GM12878 (cell line): Measurements from ENCODE around the gene SLC16A9. TPM values are rescaled to one million over a fixed set of nuclear protein-coding genes. Genes with fewer than 3 reads are reported as not detected.

Experiments used
- ATAC-seq: fragments of 200-7000 bp; cut with Tn5 transposase; 3 replicates; pipeline ENCODE4 v1.9.1; 2020; ENCODE audit warnings: mild to moderate bottlenecking, moderate library complexity
- BruUV-seq: library from RNA; stranded (reverse); fragments of 400-500 nt; replicated peaks from 2 replicates; lab custom pipeline; 2021; lab: Mats Ljungman, UMichigan
- CTCF ChIA-PET: fragments of 300-600 bp; sonication (Branson Sonifier 250); formaldehyde crosslinking; extraction: SDS; loops from one replicate; lab custom pipeline; 2021; ENCODE audit warnings: inconsistent platforms; lab: Yijun Ruan, JAX
- POLR2A ChIA-PET: fragments of 350-600 bp; formaldehyde crosslinking; extraction: SDS; loops from one replicate; lab custom pipeline; 2021; ENCODE audit warnings: inconsistent platforms; lab: Charles Lee
- RAD21 ChIA-PET: fragments of 300-600 bp; sonication (Branson Sonifier 250); formaldehyde crosslinking; loops from one replicate; lab custom pipeline; 2023; ENCODE audit warnings: antibody characterized with exemption; ENCODE audit not compliant: unreplicated experiment; lab: Charles Lee
- SMC1A ChIA-PET: fragments of 300-600 bp; sonication (Branson Sonifier 250); formaldehyde crosslinking; loops from one replicate; lab custom pipeline; 2023; ENCODE audit not compliant: unreplicated experiment, uncharacterized antibody; lab: Charles Lee
- DNase-seq: peaks from one replicate; pipeline ENCODE4 v3.0.0-alpha.2; 2011; ENCODE audit warnings: low read depth, low spot score
- FAIRE-seq: peaks from 3 replicates; lab custom pipeline; 2011; peaks lifted over from hg19 to GRCh38; lab: Jason Lieb, UNC
- H2AFZ ChIP-seq: 2 replicates; pipeline ENCODE4 v1.6.0; 2011; ENCODE audit warnings: low read depth, low read length, control low read depth; ENCODE audit not compliant: control insufficient read depth
- H3K27ac ChIP-seq: 2 replicates; pipeline ENCODE4 v1.5.1; 2011; ENCODE audit warnings: control low read depth; ENCODE audit not compliant: control insufficient read depth, insufficient read depth
- H3K27me3 ChIP-seq, 2 experiments: replicated peaks in 1 of 2; 2 replicates each; pipeline versions ENCODE4 v1.6.0 to v1.6.1; 2011; ENCODE audit warnings: low read length in 1 of 2; ENCODE audit not compliant: control insufficient read depth in 2 of 2, insufficient read depth in 2 of 2
- H3K36me3 ChIP-seq, 2 experiments: 2 replicates each; pipeline ENCODE4 v1.5.1; 2011; ENCODE audit warnings: low read length in 1 of 2; ENCODE audit not compliant: control insufficient read depth in 2 of 2, insufficient read depth in 2 of 2
- H3K4me1 ChIP-seq: 2 replicates; pipeline ENCODE4 v1.6.1; 2011; ENCODE audit warnings: mild to moderate bottlenecking, low read length, moderate library complexity, mixed read lengths; ENCODE audit not compliant: control insufficient read depth, insufficient read depth
- H3K4me2 ChIP-seq: 2 replicates; pipeline ENCODE4 v1.6.0; 2011; ENCODE audit warnings: control low read depth; ENCODE audit not compliant: control insufficient read depth, insufficient read depth
- H3K4me3 ChIP-seq: fragments of 200-600 bp; sonication (generic); 2 replicates; pipeline ENCODE4 v1.5.1; 2016
- H3K79me2 ChIP-seq: 2 replicates; pipeline ENCODE4 v1.6.0; 2011; ENCODE audit warnings: low read length; ENCODE audit not compliant: control insufficient read depth, insufficient read depth
- H3K9ac ChIP-seq: 2 replicates; pipeline ENCODE4 v1.8.0; 2011; ENCODE audit warnings: low read length, control low read depth, mixed read lengths; ENCODE audit not compliant: control insufficient read depth, insufficient read depth
- H3K9me3 ChIP-seq: replicated peaks from 3 replicates; pipeline ENCODE4 v1.5.1; 2011; ENCODE audit warnings: mild to moderate bottlenecking, low read length; ENCODE audit not compliant: control insufficient read depth, insufficient read depth
- H4K20me1 ChIP-seq: 2 replicates; pipeline ENCODE4 v1.6.0; 2011; ENCODE audit not compliant: control insufficient read depth, insufficient read depth
- ASH2L ChIP-seq: fragments of 300-600, 200-600 bp; sonication (generic); IDR thresholded peaks from 2 replicates; pipeline ENCODE4 v1.6.1; 2017; ENCODE audit warnings: low read depth, mild to moderate bottlenecking, borderline replicate concordance
- BHLHE40 ChIP-seq, 2 experiments: fragments of 450-650 bp in 1 of 2; IDR thresholded peaks; 2 replicates each; pipeline ENCODE4 v1.6.1; 2011 to 2017; ENCODE audit warnings: low read depth in 2 of 2, borderline replicate concordance in 1 of 2, improper control_type of control experiment in 1 of 2, low read length in 1 of 2, mild to moderate bottlenecking in 1 of 2
- NR2F1 ChIP-seq: fragments of 450-650 bp; conservative IDR thresholded peaks from 2 replicates; pipeline ENCODE4 v1.6.1; 2017; ENCODE audit warnings: mild to moderate bottlenecking
- POU2F2 ChIP-seq: IDR thresholded peaks from 3 replicates; pipeline ENCODE4 v1.6.1; 2011; ENCODE audit warnings: low read depth, mild to moderate bottlenecking, low read length, borderline replicate concordance
- SIX5 ChIP-seq: IDR thresholded peaks from 2 replicates; pipeline ENCODE4 v1.6.1; 2011; ENCODE audit warnings: mild to moderate bottlenecking, low read depth, low read length, moderate library complexity; ENCODE audit not compliant: severe bottlenecking
- SMAD1 ChIP-seq: fragments of 450-650 bp; IDR thresholded peaks from 2 replicates; pipeline ENCODE4 v1.6.1; 2018; ENCODE audit warnings: mild to moderate bottlenecking, low read depth; ENCODE audit not compliant: partially characterized antibody
- SMAD5 ChIP-seq: IDR thresholded peaks from 2 replicates; pipeline ENCODE4 v1.6.1; 2016; ENCODE audit warnings: antibody characterized with exemption, low read depth
- YY1 ChIP-seq: IDR thresholded peaks from 2 replicates; pipeline ENCODE4 v1.6.1; 2011; ENCODE audit warnings: low read depth, mild to moderate bottlenecking, low read length
- ZNF24 ChIP-seq: fragments of 450-650 bp; IDR thresholded peaks from 2 replicates; pipeline ENCODE4 v1.6.1; 2017; ENCODE audit warnings: antibody characterized with exemption, mild to moderate bottlenecking
- ZNF384 ChIP-seq: IDR thresholded peaks from 2 replicates; pipeline ENCODE4 v1.6.1; 2012; ENCODE audit warnings: low read depth, mild to moderate bottlenecking, low read length, improper control_type of control experiment, borderline replicate concordance
- WGBS: methylation state at CpG from one replicate; pipeline ENCODE4 v1.1.6; 2016; ENCODE audit warnings: low lambda C conversion rate; ENCODE audit not compliant: insufficient replicate concordance, insufficient coverage; ENCODE audit errors: missing lambda C conversion rate; 5-methylcytosine and 5-hydroxymethylcytosine counted together
- in situ Hi-C: fragments of 300-500 bp; cut with MboI; formaldehyde crosslinking; loops from 9 replicates; pipeline ENCODE4 v1.14.3; 2018; ENCODE audit warnings: mixed read lengths
- intact Hi-C: fragments of 100-400 bp; cut with micrococcal nuclease; formaldehyde crosslinking; loops from one replicate; pipeline ENCODE4 v1.14.2; 2022; ENCODE audit not compliant: unreplicated experiment
- polyA plus RNA-seq, 11 experiments: library from polyadenylated mRNA; depleted of rRNA in 4 of 11; unstranded in 6 of 11; stranded (reverse) in 5 of 11; fragments of >200 nt; fragmentation: Nextera tagmentation in 4 of 11; fragmentation: Illumina TruSeq in 1 of 11; extraction: Ambion mirVana in 4 of 11; extraction: Trizol in 1 of 11; gene quantifications; 1 replicate in 1 of 11; 2 replicates in 10 of 11; pipeline versions ENCODE4 v1.2.1 to v1.2.3, GENCODE V29; 2011 to 2016; ENCODE audit warnings: inconsistent platforms in 2 of 11, missing spikeins in 2 of 11, low read depth in 1 of 11
- total RNA-seq, 4 experiments: library from RNA; depleted of rRNA in 3 of 4; stranded (reverse); fragments of >200 nt in 3 of 4; fragmentation: Illumina TruSeq in 1 of 4; extraction: Trizol in 1 of 4; gene quantifications; 2 replicates each; pipeline versions ENCODE4 v1.2.1 to v1.2.3, GENCODE V29; 2013 to 2021
- TF ChIP-seq, protein P1 (sequence below): IDR thresholded peaks from 2 replicates; pipeline ENCODE4 v1.6.1; 2012; ENCODE audit warnings: mild to moderate bottlenecking, low read depth, low read length
- TF ChIP-seq, protein P2 (sequence below): IDR thresholded peaks from 2 replicates; pipeline ENCODE4 v1.6.1; 2011; ENCODE audit warnings: low read depth, mild to moderate bottlenecking, low read length, moderate library complexity, borderline replicate concordance; ENCODE audit errors: extremely low read depth
- TF ChIP-seq, protein P3 (sequence below): fragments of 450-650 bp; IDR thresholded peaks from 2 replicates; pipeline ENCODE4 v1.6.1; 2017; ENCODE audit warnings: low read depth, mild to moderate bottlenecking, moderate library complexity

Gene SLC16A9
- total and polyA plus RNA-seq, 10 of the 15 experiments (the other 5 are each of a cell fraction or from before 2014, with no cell fraction given): 0.86 to 6.2 (median 4.3) TPM

DNA sequence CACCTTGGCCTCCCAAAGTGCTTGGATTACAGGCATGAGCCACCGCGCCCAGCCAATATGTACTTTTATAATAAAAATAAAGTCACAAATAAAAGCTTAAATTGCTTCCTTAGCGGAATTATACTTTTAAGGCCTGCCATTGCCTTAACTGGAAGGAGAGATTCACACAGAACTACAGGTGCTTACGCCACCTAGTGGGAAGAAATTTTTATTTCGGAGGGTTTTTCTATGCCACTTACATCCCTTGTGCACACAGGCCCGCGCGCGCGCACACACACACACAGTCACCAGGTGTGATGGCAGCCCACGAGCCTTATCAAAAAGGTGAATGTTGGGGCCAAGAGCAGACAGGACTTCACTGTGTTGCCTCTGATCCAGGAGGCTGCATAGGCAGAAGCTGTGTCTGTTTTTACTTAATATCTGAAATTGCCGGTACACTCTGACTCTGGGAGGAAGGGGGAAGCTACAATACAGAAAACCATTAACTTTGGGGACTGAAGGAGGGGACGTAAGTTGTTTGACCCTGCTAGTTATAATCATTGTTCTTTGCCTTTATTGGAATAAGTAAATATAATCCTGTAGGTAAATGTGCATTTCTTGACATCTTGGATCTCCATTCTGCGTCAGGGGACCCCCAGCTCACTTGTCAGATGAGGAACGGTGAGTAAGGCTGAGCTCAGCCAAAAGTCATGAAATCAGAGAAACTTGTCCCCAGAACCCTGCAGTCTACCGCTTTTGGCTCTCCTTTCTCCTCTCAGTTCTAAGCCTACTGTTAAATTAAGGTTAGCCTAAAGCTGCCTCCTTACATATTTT is 87.1 kb downstream of the SLC16A9 start (continued):
- TF ChIP-seq, protein P1, sequence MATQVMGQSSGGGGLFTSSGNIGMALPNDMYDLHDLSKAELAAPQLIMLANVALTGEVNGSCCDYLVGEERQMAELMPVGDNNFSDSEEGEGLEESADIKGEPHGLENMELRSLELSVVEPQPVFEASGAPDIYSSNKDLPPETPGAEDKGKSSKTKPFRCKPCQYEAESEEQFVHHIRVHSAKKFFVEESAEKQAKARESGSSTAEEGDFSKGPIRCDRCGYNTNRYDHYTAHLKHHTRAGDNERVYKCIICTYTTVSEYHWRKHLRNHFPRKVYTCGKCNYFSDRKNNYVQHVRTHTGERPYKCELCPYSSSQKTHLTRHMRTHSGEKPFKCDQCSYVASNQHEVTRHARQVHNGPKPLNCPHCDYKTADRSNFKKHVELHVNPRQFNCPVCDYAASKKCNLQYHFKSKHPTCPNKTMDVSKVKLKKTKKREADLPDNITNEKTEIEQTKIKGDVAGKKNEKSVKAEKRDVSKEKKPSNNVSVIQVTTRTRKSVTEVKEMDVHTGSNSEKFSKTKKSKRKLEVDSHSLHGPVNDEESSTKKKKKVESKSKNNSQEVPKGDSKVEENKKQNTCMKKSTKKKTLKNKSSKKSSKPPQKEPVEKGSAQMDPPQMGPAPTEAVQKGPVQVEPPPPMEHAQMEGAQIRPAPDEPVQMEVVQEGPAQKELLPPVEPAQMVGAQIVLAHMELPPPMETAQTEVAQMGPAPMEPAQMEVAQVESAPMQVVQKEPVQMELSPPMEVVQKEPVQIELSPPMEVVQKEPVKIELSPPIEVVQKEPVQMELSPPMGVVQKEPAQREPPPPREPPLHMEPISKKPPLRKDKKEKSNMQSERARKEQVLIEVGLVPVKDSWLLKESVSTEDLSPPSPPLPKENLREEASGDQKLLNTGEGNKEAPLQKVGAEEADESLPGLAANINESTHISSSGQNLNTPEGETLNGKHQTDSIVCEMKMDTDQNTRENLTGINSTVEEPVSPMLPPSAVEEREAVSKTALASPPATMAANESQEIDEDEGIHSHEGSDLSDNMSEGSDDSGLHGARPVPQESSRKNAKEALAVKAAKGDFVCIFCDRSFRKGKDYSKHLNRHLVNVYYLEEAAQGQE: no peak
- no peak for TF ChIP-seq ASH2L
- no peak for TF ChIP-seq ZNF24
- no peak for TF ChIP-seq BHLHE40 (IDR thresholded peaks at IDR 0.05; ENCODE audit: borderline replicate concordance in 1 of 2, low read depth in 2 of 2, low read length in 1 of 2)
- no peak for TF ChIP-seq SMAD1
- no peak for TF ChIP-seq SIX5
- no peak for TF ChIP-seq SMAD5

DNA sequence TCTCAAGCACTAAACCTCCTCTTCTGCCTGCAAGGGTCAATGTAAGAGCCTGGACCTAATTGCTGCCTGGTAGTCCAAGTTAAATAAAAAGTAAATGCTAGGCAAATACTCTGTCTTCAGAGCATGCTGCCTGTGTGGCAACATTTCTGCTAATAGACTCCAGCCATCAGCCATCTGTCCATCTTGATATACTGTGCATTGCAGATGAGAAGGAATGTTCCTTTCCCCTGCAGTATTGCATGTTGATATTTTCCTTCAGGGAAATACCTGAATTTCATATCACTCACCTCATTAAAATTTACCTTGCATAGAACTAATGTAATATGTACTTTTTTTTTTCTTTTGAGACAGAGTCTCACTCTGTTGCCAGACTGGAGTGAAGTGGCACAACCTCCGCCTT is 87.9 kb downstream of the SLC16A9 start:
- no peak for FAIRE-seq
- POLR2A ChIA-PET: no interaction called here
- TF ChIP-seq, protein P2, sequence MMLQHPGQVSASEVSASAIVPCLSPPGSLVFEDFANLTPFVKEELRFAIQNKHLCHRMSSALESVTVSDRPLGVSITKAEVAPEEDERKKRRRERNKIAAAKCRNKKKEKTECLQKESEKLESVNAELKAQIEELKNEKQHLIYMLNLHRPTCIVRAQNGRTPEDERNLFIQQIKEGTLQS: no peak
- no peak for TF ChIP-seq NR2F1
- TF ChIP-seq YY1: no peak
- no peak for TF ChIP-seq ZNF384
- TF ChIP-seq, protein P3, sequence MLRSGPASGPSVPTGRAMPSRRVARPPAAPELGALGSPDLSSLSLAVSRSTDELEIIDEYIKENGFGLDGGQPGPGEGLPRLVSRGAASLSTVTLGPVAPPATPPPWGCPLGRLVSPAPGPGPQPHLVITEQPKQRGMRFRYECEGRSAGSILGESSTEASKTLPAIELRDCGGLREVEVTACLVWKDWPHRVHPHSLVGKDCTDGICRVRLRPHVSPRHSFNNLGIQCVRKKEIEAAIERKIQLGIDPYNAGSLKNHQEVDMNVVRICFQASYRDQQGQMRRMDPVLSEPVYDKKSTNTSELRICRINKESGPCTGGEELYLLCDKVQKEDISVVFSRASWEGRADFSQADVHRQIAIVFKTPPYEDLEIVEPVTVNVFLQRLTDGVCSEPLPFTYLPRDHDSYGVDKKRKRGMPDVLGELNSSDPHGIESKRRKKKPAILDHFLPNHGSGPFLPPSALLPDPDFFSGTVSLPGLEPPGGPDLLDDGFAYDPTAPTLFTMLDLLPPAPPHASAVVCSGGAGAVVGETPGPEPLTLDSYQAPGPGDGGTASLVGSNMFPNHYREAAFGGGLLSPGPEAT: no peak
- no peak for TF ChIP-seq POU2F2

More for the DNA sequence above, 87.9 kb downstream of the SLC16A9 start:
- Histone ChIP-seq H3K27ac (no peak overlapping the region), H3K9me3 (no peaks in the 10 kb centered on the region; the same call in 2 of the 3 replicates), H3K27me3 (no peaks in the 10 kb centered on the region), H3K79me2 (no peaks in the 10 kb centered on the region), H3K9ac (no peak overlapping the region), H3K36me3 (no peaks in the 10 kb centered on the region), H3K4me2 (no peak overlapping the region), H3K4me3 (no peak overlapping the region), H4K20me1 (no peaks in the 10 kb centered on the region), H3K4me1 (no peaks in the 10 kb centered on the region), H2AFZ (no peak overlapping the region)
- BruUV-seq: no TSS peak
- in situ Hi-C loops: loop anchor here (10.0 kb wide), 3 partner anchors 583 to 813 kb away; no protein-coding TSS in a partner anchor
- RAD21 ChIA-PET: interaction anchor here (0.5 to 2.8 kb wide), 6 partner anchors 475 to 841 kb away, joined by 3 to 16 read pairs (median 3); no protein-coding TSS in a partner anchor
- ATAC-seq: no peak
- SMC1A ChIA-PET: interaction anchor here (1.3 to 4.4 kb wide), 4 partner anchors 377 to 839 kb away, joined by 3 to 31 read pairs (median 16); no protein-coding TSS in a partner anchor
- DNase-seq: no peak
- CTCF ChIA-PET: interaction anchor here (0.5 to 8.7 kb wide), 14 partner anchors 10 to 1090 kb away, joined by 3 to 81 read pairs (median 4); no protein-coding TSS in a partner anchor
- WGBS: 100% methylated on average over 1 of the region's 1 CpG
- intact Hi-C loops: loop anchor here (1.0 to 2.0 kb wide), 3 partner anchors 381 to 839 kb away; no protein-coding TSS in a partner anchor
